ENCODE data around the gene AGBL4.

Gene AGBL4

DNA sequence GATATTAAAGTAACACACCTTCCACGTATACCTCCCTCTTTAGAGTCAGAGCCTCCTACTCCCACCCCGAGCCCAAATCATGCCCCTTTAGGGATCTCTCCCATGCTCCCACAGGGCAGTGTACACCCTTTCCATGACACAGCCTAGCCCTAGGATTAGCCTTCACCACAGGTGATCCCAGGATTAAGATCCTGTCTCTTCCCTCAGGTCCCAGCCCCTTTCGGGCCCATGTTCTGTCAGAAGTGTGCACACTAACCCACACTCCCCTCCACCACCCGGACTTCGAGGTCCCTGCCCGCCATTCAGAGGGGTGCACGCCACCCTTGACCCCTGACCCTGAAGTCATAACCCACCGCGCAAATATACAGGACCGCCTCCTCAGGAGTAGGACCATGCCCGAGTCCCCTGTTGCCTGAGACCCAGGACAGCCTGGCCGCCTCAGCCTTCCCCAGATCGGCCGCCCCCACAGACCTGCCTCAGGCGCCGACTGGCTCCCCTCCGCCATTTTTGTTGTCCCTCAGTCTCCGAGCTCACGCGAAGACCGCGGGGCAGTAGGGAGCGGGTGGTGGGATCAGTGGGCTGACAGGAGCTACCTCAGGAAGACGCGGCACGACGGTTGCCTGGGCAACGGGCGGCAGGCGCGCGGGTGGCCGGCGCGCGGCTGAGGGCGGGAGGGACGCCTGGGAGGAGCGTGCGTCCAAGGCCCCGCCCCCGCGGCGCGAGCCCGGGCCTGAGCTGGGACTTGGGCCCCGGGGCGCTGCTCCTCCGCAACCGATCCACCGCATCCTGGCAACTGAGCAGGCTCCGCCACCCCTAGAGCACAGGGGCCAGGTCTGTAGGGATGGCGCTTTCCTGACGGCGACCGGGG lies at the start of gene AGBL4:
TSS of gene AGBL4 (minus strand) at position 663 of the 868 bp plus-strand sequence.
- TF ChIP-seq, protein P1, sequence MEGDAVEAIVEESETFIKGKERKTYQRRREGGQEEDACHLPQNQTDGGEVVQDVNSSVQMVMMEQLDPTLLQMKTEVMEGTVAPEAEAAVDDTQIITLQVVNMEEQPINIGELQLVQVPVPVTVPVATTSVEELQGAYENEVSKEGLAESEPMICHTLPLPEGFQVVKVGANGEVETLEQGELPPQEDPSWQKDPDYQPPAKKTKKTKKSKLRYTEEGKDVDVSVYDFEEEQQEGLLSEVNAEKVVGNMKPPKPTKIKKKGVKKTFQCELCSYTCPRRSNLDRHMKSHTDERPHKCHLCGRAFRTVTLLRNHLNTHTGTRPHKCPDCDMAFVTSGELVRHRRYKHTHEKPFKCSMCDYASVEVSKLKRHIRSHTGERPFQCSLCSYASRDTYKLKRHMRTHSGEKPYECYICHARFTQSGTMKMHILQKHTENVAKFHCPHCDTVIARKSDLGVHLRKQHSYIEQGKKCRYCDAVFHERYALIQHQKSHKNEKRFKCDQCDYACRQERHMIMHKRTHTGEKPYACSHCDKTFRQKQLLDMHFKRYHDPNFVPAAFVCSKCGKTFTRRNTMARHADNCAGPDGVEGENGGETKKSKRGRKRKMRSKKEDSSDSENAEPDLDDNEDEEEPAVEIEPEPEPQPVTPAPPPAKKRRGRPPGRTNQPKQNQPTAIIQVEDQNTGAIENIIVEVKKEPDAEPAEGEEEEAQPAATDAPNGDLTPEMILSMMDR (IDR thresholded peaks at IDR 0.05; ENCODE audit: extremely low read depth, missing control alignments), result no peak
- no peak for DNase-seq (ENCODE audit: low spot score)

- DNase-seq (ENCODE audit: low spot score), result no peak
- TF ChIP-seq, protein P1 (IDR thresholded peaks at IDR 0.05; ENCODE audit: extremely low read depth, missing control alignments), result no peak
These were observed 43.1 kb upstream of the AGBL4 start for GRCh38 chr1:50066806-50067205.

GRCh38 chr1:50060279-50060678 lies 36.5 kb upstream of the AGBL4 start:
- no peak for DNase-seq (ENCODE audit: low spot score)
- TF ChIP-seq, protein P1 (IDR thresholded peaks at IDR 0.05; ENCODE audit: extremely low read depth, missing control alignments), result no peak

DNA sequence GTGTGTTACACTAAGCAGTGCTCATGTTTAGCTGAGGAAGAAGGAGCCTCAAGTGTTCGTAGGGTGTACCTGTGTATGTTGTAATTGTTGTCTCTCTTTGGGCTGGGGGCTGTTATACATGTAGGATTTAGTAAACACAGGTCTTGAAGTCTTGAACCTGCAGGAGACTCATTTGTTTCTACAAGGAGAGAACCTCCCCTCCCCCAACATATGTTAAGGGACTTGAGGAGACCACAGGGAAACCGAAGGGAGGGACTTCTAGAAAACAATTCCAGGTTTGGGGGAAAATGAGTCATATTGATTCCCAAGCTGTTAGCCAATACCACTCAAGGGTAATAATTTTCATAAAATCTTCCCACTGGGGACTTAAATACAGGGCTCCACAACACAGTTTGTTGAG lies 25.0 kb upstream of the AGBL4 start:
- DNase-seq (ENCODE audit: low spot score), result no peak
- TF ChIP-seq, protein P1 (IDR thresholded peaks at IDR 0.05; ENCODE audit: extremely low read depth, missing control alignments), result no peak

DNA sequence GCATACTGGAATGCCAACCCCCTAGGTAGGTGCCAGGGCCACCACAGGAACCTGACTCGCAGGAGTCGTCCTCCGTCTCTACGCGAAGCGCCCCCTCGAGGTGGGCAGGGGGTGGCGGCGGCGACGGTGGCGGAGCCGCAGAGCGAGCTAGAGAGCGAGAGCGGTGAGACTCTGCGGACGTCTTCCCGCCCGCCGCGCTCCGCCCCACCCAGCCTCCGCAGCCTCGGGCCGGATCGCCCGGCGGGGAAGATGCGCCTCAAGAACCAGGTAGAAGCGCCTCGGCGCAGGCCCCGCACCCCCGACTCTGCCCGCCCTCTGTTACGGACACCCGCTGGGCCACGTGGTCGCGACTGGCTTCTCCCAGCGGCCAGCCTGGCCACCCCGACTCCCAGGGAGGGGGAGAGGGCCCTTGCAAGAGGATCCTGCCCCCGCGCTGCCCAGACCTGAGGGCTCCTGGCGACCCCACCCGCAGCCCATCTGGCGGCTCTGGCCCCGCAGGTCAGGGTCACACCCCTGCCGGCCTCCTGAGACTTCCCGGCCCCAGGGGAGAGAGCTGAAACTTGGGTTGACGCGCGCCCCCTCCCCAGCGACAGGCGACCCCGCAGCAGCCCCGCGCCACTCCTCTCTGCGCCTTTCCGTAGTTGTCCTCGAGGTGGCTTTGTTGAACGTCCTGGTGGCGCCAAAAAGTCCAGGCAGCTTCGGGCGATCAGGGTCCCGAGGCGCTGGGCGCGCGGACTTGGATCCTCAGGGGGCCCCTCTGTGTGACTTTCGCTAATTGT lies 24.4 kb upstream of the AGBL4 start:
- TF ChIP-seq, protein P1 (IDR thresholded peaks at IDR 0.05; ENCODE audit: extremely low read depth, missing control alignments), result no peak
- no peak for DNase-seq (ENCODE audit: low spot score)

- no peak for DNase-seq (ENCODE audit: low spot score)
- TF ChIP-seq, protein P1 (IDR thresholded peaks at IDR 0.05; ENCODE audit: extremely low read depth, missing control alignments), result no peak
These were observed 14.6 kb upstream of the AGBL4 start for GRCh38 chr1:50038237-50038809.

DNA sequence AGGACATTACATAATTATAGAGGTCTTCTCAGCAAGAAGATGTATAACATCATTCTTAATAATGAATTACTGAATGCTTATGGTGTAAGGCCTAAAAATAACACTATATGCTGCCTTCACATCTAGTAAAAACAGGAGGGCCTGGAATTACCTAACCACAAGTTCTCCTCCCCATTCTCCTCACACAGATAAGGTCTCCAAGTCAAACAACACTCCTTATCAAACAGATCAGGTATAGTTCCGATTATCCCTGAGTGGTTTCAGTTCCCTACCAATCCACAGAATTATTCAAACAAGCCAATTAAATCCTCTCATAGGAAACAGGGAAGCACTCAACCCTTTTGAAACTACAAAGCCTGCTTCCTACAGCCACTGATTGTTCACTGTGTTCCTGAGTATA lies 4.0 kb upstream of the AGBL4 start:
- TF ChIP-seq, protein P1 (IDR thresholded peaks at IDR 0.05; ENCODE audit: extremely low read depth, missing control alignments), result no peak
- DNase-seq (ENCODE audit: low spot score), result no peak

All from GM20000 (cell line).